ENCODE data around the gene NKX2-3. TPM values are rescaled to one million over a fixed set of nuclear protein-coding genes. Genes with fewer than 3 reads are reported as not detected.

The NKX2-3 gene
- total RNA-seq, 1 donor from 2014 or later = not detected

DNA sequence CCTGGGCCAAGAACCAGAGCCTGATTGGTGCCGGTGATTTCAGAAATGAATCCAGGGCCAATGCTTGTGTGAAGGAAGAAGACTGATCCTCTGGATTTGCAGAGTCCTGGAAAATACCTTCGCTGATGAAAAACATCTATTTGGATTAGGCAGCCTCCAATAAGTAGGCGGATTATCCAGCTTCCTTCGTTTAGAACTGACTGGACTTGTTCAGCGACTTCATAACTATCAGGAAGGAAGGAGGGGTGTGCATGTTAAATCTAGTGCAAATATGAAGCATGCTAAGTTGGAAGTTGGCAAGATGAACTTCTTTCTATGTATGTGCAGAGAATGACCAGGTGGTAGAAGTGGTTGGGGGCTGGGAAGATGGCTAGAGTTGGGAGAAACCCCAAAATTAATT, 41.0 kb downstream of the NKX2-3 start:
- peaks cover 6% of the 10 kb centered on the region for H3K27me3 Mint-ChIP-seq (ENCODE audit: insufficient read depth, low read depth)
- DNase-seq (ENCODE audit: low spot score) = no peak
- Histone ChIP-seq H3K9ac (no peak overlapping the region), H3K4me2 (no peak overlapping the region), H3K36me3 (no peaks in the 10 kb centered on the region), H3K4me3 (no peak overlapping the region), H3F3A (ENCODE audit: low read depth) (no peaks in the 10 kb centered on the region), H3K27ac (no peak overlapping the region), H3K4me1 (no peaks in the 10 kb centered on the region), H4K20me1 (ENCODE audit: low read depth) (no peaks in the 10 kb centered on the region), H3K9me3 (ENCODE audit: low read depth) (no peaks in the 10 kb centered on the region), H2AFZ (replicated peaks) (no peak overlapping the region), H3K79me2 (ENCODE audit: low read depth) (no peaks in the 10 kb centered on the region), H3K27me3 (no peaks in the 10 kb centered on the region)
- no peaks in the 10 kb centered on the region for H3K9me3 Mint-ChIP-seq
- no peak overlapping the region for H3K27ac Mint-ChIP-seq
- H3K4me3 Mint-ChIP-seq = no peak overlapping the region
- no peaks in the 10 kb centered on the region for H3K36me3 Mint-ChIP-seq
- TF ChIP-seq, protein P1, sequence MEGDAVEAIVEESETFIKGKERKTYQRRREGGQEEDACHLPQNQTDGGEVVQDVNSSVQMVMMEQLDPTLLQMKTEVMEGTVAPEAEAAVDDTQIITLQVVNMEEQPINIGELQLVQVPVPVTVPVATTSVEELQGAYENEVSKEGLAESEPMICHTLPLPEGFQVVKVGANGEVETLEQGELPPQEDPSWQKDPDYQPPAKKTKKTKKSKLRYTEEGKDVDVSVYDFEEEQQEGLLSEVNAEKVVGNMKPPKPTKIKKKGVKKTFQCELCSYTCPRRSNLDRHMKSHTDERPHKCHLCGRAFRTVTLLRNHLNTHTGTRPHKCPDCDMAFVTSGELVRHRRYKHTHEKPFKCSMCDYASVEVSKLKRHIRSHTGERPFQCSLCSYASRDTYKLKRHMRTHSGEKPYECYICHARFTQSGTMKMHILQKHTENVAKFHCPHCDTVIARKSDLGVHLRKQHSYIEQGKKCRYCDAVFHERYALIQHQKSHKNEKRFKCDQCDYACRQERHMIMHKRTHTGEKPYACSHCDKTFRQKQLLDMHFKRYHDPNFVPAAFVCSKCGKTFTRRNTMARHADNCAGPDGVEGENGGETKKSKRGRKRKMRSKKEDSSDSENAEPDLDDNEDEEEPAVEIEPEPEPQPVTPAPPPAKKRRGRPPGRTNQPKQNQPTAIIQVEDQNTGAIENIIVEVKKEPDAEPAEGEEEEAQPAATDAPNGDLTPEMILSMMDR (IDR thresholded peaks at IDR 0.05) = no peak
- TF ChIP-seq EZH2 (IDR thresholded peaks at IDR 0.05) (no peak), EZH2phosphoT487 (IDR thresholded peaks at IDR 0.05) (no peak)
- H3K4me1 Mint-ChIP-seq = no peaks in the 10 kb centered on the region

DNA sequence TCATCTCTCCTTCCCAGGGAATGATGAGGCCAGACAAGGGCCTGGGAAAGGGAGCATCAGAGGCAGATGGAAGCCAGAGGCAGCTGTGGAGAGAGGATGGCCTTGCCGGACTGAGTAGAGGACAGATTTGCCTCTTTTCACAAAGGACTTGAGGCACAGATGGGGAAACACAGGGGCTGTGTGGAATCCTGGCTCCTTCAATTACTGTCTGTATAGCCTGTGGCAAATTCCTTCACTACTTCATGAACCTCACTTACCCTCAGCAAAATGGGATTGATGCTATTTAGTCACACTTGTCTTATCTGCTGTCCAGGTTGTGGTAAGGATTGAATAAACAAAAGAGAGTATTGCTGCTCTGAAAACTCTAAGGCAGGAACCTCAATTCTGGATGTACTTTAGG, 47.2 kb downstream of the NKX2-3 start:
- no peak overlapping the region for H3K27ac ChIP-seq
- Mint-ChIP-seq H3K4me3 (no peak overlapping the region), H3K4me1 (peaks cover 6% of the 10 kb centered on the region), H3K27ac (no peak overlapping the region), H3K27me3 (ENCODE audit: insufficient read depth, low read depth) (peaks cover 15% of the 10 kb centered on the region), H3K36me3 (no peaks in the 10 kb centered on the region), H3K9me3 (no peaks in the 10 kb centered on the region)
- H3K4me3 ChIP-seq = no peak overlapping the region
- H3K9me3 ChIP-seq (ENCODE audit: low read depth) = no peaks in the 10 kb centered on the region
- no peaks in the 10 kb centered on the region for H3K27me3 ChIP-seq
- no peaks in the 10 kb centered on the region for H4K20me1 ChIP-seq (ENCODE audit: low read depth)
- TF ChIP-seq EZH2phosphoT487 (IDR thresholded peaks at IDR 0.05) (no peak), EZH2 (IDR thresholded peaks at IDR 0.05) (no peak)
- TF ChIP-seq, protein P1 (IDR thresholded peaks at IDR 0.05) = no peak
- H3K4me1 ChIP-seq = no peaks in the 10 kb centered on the region
- no peak overlapping the region for H3K9ac ChIP-seq
- no peak overlapping the region for H3K4me2 ChIP-seq
- DNase-seq (ENCODE audit: low spot score) = no peak
- no peaks in the 10 kb centered on the region for H3K79me2 ChIP-seq (ENCODE audit: low read depth)
- no peaks in the 10 kb centered on the region for H3F3A ChIP-seq (ENCODE audit: low read depth)
- H3K36me3 ChIP-seq = no peaks in the 10 kb centered on the region
- peak overlapping the region; percentile 82 for H2AFZ ChIP-seq (replicated peaks)

DNA sequence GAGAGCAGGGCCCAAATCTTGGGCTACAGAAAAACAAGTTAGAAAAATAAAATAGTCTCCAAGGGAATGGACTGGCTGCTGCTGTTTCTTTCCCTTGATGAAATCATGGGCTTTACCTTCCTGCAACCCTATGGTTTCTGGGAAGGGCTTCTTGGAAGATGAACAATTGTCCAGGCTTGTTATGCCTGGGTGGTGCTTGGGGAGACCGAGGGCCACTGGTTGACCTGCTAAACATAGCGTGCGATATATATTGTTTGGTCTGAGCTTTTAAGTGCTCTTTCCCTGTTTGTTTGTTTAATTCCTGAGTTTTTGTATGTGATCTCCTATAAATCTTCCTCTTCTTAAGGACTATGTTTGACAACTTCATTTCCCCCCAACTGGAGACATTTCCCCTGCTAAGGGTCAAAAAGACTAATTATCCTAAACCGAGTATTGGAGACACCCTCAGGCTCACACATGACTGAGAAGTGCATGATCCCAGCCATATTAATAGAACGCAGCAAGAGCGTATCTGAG, 49.6 kb downstream of the NKX2-3 start:
- Mint-ChIP-seq H3K4me3 (no peak overlapping the region), H3K36me3 (no peaks in the 10 kb centered on the region), H3K4me1 (peaks cover 6% of the 10 kb centered on the region), H3K9me3 (no peaks in the 10 kb centered on the region), H3K27me3 (ENCODE audit: insufficient read depth, low read depth) (peaks cover 18% of the 10 kb centered on the region), H3K27ac (no peak overlapping the region)
- H3K9ac ChIP-seq = no peak overlapping the region
- no peak overlapping the region for H3K4me2 ChIP-seq
- no peak overlapping the region for H3K4me3 ChIP-seq
- no peak for TF ChIP-seq EZH2 (IDR thresholded peaks at IDR 0.05)
- no peak for TF ChIP-seq EZH2phosphoT487 (IDR thresholded peaks at IDR 0.05)
- TF ChIP-seq, protein P1 (IDR thresholded peaks at IDR 0.05) = no peak
- H3K27ac ChIP-seq = no peak overlapping the region
- no peaks in the 10 kb centered on the region for H3K4me1 ChIP-seq
- no peaks in the 10 kb centered on the region for H3K9me3 ChIP-seq (ENCODE audit: low read depth)
- H2AFZ ChIP-seq (replicated peaks) = no peak overlapping the region
- H3K36me3 ChIP-seq = no peaks in the 10 kb centered on the region
- no peaks in the 10 kb centered on the region for H3K27me3 ChIP-seq
- no peak for DNase-seq (ENCODE audit: low spot score)
- no peaks in the 10 kb centered on the region for H3F3A ChIP-seq (ENCODE audit: low read depth)
- H4K20me1 ChIP-seq (ENCODE audit: low read depth) = no peaks in the 10 kb centered on the region
- H3K79me2 ChIP-seq (ENCODE audit: low read depth) = no peaks in the 10 kb centered on the region
